Measurements from ENCODE around the gene SLC8B1. TPM values are rescaled to one million over a fixed set of nuclear protein-coding genes. Genes with fewer than 3 reads are reported as not detected.

The SLC8B1 gene
- total RNA-seq, 2 experiments from 2014 or later = 13.3 to 15.0 TPM

GRCh38 chr12:113329022-113329790, 5.7 kb downstream of the SLC8B1 start:
- ChIA-PET CTCF (interaction anchor here (0.5 kb wide), 1 partner anchor 1789 kb away, joined by 3 read pairs; no protein-coding TSS in a partner anchor), POLR2A (no interaction called here)

- POLR2A ChIA-PET = no interaction called here
- CTCF ChIA-PET = no interaction called here
These were observed 6.5 kb downstream of the SLC8B1 start for GRCh38 chr12:113328368-113328889.

GRCh38 chr12:113326775-113327395, 8.0 kb downstream of the SLC8B1 start:
- POLR2A ChIA-PET = interaction anchor here (0.7 kb wide), 2 partner anchors 28 to 32 kb away, joined by 4 read pairs; partner anchors contain the start of gene PLBD2
- CTCF ChIA-PET = no interaction called here

GRCh38 chr12:113325916-113326315, 9.0 kb downstream of the SLC8B1 start:
- CTCF ChIA-PET = interaction anchor here (0.7 kb wide), 1 partner anchor 96 kb away, joined by 3 read pairs; the partner anchor contains the start of gene SDSL
- POLR2A ChIA-PET = no interaction called here

- POLR2A ChIA-PET = no interaction called here
- CTCF ChIA-PET = interaction anchor here (1.4 kb wide), 1 partner anchor 13 kb away, joined by 3 read pairs; the partner anchor contains the start of gene SLC8B1
These were observed 12.6 kb downstream of the SLC8B1 start for GRCh38 chr12:113322343-113322742.

- ChIA-PET CTCF (no interaction called here), POLR2A (no interaction called here)
These were observed 14.5 kb downstream of the SLC8B1 start for GRCh38 chr12:113320401-113320800.

- POLR2A ChIA-PET = interaction anchor here (0.5 kb wide), 2 partner anchors 9 to 223 kb away, joined by 3 read pairs; no protein-coding TSS in a partner anchor
These were observed 15.8 kb downstream of the SLC8B1 start for GRCh38 chr12:113318900-113319628.

GRCh38 chr12:113318046-113318656, 16.8 kb downstream of the SLC8B1 start:
- CTCF ChIA-PET = no interaction called here
- POLR2A ChIA-PET = no interaction called here

More at GRCh38 chr12:113318900-113319628, 15.8 kb downstream of the SLC8B1 start:
- CTCF ChIA-PET = no interaction called here

GRCh38 chr12:113317122-113317521, 17.8 kb downstream of the SLC8B1 start:
- ChIA-PET POLR2A (no interaction called here), CTCF (no interaction called here)

- POLR2A ChIA-PET = no interaction called here
- CTCF ChIA-PET = no interaction called here
These were observed 18.8 kb downstream of the SLC8B1 start for GRCh38 chr12:113316155-113316554.

GRCh38 chr12:113315358-113315757, 19.6 kb downstream of the SLC8B1 start:
- POLR2A ChIA-PET = no interaction called here
- CTCF ChIA-PET = no interaction called here

GRCh38 chr12:113314121-113314529, 20.8 kb downstream of the SLC8B1 start:
- ChIA-PET POLR2A (no interaction called here), CTCF (no interaction called here)

- ChIA-PET POLR2A (interaction anchor here (0.8 kb wide), 1 partner anchor 9 kb away, joined by 3 read pairs; no protein-coding TSS in a partner anchor), CTCF (no interaction called here)
These were observed 24.4 kb downstream of the SLC8B1 start for GRCh38 chr12:113310489-113310888.

GRCh38 chr12:113306382-113306781, 28.5 kb downstream of the SLC8B1 start:
- POLR2A ChIA-PET = no interaction called here
- CTCF ChIA-PET = no interaction called here

- POLR2A ChIA-PET = interaction anchor here (0.5 kb wide), 1 partner anchor 108 kb away, joined by 3 read pairs; no protein-coding TSS in a partner anchor
- CTCF ChIA-PET = interaction anchor here (0.7 kb wide), 2 partner anchors 126 to 707 kb away, joined by 5 to 7 read pairs; no protein-coding TSS in a partner anchor
These were observed 29.5 kb downstream of the SLC8B1 start for GRCh38 chr12:113305281-113305856.

GRCh38 chr12:113302886-113303640, 31.8 kb downstream of the SLC8B1 start:
- ChIA-PET POLR2A (no interaction called here), CTCF (no interaction called here)

GRCh38 chr12:113302466-113302865, 32.4 kb downstream of the SLC8B1 start:
- POLR2A ChIA-PET = no interaction called here
- CTCF ChIA-PET = no interaction called here

- CTCF ChIA-PET = no interaction called here
These were observed 33.1 kb downstream of the SLC8B1 start for GRCh38 chr12:113301811-113302210.

More at GRCh38 chr12:113301811-113302210, 33.1 kb downstream of the SLC8B1 start:
- POLR2A ChIA-PET = no interaction called here
